Esophagus squamous epithelium (tissue), 5 donors: ENCODE data around the gene C2orf76. TPM values are rescaled to one million over a fixed set of nuclear protein-coding genes. Genes with fewer than 3 reads are reported as not detected.

ENCODE experiments used
- DNase-seq: peaks from one replicate; lab custom pipeline; 2025; lab: John Stamatoyannopoulos, UW
- H3K27ac ChIP-seq, 4 donors: fragments of 200-600 bp; sonication (generic); one replicate each; pipeline ENCODE4 v1.5.1; 2016 to 2019; ENCODE audit warnings: mild to moderate bottlenecking in 1 of 4
- H3K27me3 ChIP-seq, 4 donors: fragments of 200-600 bp; sonication (generic); 1 replicate in 3 of 4; 2 replicates in 1 of 4; pipeline versions ENCODE4 v1.5.1 to v1.6.0; 2017 to 2021; ENCODE audit warnings: antibody characterized with exemption in 1 of 4
- H3K36me3 ChIP-seq, 3 donors: fragments of 200-600 bp; sonication (generic); one replicate each; pipeline ENCODE4 v1.5.1; 2016 to 2019
- H3K4me1 ChIP-seq, 3 donors: fragments of 200-600 bp; sonication (generic); one replicate each; pipeline ENCODE4 v1.5.1; 2017 to 2019
- H3K4me3 ChIP-seq, 4 donors: fragments of 200-600 bp; sonication (generic); 1 replicate in 3 of 4; 2 replicates in 1 of 4; pipeline ENCODE4 v1.5.1; 2016 to 2019; ENCODE audit warnings: mild to moderate bottlenecking in 2 of 4, moderate library complexity in 1 of 4
- H3K9me3 ChIP-seq, 3 donors: fragments of 200-600 bp; sonication (generic); one replicate each; pipeline ENCODE4 v1.5.1; 2016 to 2019
- POLR2A ChIP-seq, 4 donors: fragments of 450-650 bp; IDR thresholded peaks; one replicate each; pipeline ENCODE4 v1.6.1; 2017; ENCODE audit warnings: antibody characterized with exemption in 4 of 4, mild to moderate bottlenecking in 4 of 4, moderate library complexity in 3 of 4
- WGBS, 2 donors: methylation state at CpG; one replicate each; pipeline ENCODE4 v1.1.5; 2018; 5-methylcytosine and 5-hydroxymethylcytosine counted together
- intact Hi-C: fragments of 100-400 bp; cut with DNase I; formaldehyde crosslinking; loops from one replicate; pipeline ENCODE4 v1.15.0; 2022
- total RNA-seq, 4 donors: library from RNA; depleted of rRNA; stranded (reverse); fragments of >200 nt; gene quantifications; one replicate each; pipeline ENCODE4 v1.1.0, GENCODE V29; 2016
- TF ChIP-seq, protein P1 (sequence below), 6 experiments: fragments of 450-650 bp in 4 of 6; fragments of 200-600 bp in 2 of 6; sonication (generic) in 2 of 6; IDR thresholded peaks; one replicate each; pipeline ENCODE4 v1.5.1; 2016 to 2019; ENCODE audit warnings: antibody characterized with exemption in 6 of 6, mild to moderate bottlenecking in 4 of 6, moderate library complexity in 4 of 6
- donor health status: DM: yes; HTN: yes; CAD: no.

C2orf76 gene
- total RNA-seq, 4 donors from 2014 or later, result 5.7 to 9.7 (median 8.4) TPM

DNA sequence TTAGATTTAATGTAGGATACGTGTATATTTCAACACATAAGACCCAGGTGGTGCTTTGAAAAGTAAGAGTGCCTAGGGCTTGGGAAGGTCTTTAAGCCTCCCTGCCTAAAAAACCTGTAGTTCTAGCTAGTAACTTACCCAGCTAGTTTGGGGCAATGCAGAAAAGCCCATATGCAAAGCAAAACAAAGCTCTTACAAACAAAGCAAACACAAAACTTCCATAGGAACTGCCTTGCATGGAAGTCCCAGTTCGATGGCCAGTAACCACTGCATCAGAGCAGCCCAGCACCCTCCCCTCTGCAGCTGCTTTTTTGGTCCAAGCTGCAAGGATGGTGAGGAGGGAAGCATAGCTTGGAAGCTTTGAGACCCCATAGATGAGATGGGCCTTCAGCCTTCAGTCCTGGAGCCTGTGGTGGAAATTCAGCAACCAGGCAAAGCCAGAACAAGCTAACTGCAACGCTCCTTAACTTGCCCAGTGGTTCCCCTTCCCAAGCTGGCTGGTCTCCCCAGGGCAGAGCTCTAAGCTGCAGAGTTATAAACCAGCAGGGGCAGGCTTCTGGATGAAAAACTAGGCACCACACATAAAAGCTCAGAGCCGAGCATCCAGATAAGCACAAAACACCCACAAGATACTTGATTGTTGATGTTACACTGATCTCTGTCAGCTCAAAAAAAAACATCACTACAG lies 16.2 kb downstream of the C2orf76 start:
- Histone ChIP-seq H3K27me3 (no peaks in the 10 kb centered on the region), H3K4me1 (peaks cover 14 to 49% (median 16%) of the 10 kb centered on the region in 3 donors), H3K36me3 (no peaks in the 10 kb centered on the region), H3K4me3 (peak overlapping the region in 1 of 4 donors; percentile 21), H3K9me3 (no peaks in the 10 kb centered on the region), H3K27ac (peak overlapping the region; percentile 61 to 93 (median 90))
- intact Hi-C loops, result no loop called here
- 20 to 50% methylated on average over 3 to 4 of the region's 4 CpGs for WGBS, 2 donors
- TF ChIP-seq, protein P1, sequence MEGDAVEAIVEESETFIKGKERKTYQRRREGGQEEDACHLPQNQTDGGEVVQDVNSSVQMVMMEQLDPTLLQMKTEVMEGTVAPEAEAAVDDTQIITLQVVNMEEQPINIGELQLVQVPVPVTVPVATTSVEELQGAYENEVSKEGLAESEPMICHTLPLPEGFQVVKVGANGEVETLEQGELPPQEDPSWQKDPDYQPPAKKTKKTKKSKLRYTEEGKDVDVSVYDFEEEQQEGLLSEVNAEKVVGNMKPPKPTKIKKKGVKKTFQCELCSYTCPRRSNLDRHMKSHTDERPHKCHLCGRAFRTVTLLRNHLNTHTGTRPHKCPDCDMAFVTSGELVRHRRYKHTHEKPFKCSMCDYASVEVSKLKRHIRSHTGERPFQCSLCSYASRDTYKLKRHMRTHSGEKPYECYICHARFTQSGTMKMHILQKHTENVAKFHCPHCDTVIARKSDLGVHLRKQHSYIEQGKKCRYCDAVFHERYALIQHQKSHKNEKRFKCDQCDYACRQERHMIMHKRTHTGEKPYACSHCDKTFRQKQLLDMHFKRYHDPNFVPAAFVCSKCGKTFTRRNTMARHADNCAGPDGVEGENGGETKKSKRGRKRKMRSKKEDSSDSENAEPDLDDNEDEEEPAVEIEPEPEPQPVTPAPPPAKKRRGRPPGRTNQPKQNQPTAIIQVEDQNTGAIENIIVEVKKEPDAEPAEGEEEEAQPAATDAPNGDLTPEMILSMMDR (IDR thresholded peaks at IDR 0.05), result peak in 3 of 6 experiments; percentile 24 to 34 (median 29)
- TF ChIP-seq POLR2A (IDR thresholded peaks at IDR 0.05), result no peak
- no peak for DNase-seq

DNA sequence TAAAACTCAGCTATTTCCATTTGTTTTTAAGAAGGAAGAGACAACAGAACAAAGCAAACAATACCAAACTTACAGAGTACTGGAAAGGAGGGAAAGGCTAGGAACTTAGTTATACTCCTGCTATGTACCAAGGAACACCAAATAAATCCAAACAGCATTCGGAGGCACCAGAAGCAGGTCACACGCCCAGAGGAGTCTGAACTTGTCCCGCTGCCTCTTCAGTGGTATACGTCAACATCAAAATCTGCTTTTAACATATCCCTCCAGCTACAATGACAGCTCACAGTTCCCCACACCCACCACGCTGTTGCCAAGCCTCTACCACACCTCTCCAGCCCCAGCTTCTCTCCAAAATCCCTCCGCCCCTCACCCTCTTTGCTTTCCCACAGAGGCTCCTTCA lies 17.3 kb downstream of the C2orf76 start:
- H3K27me3 ChIP-seq, result no peaks in the 10 kb centered on the region
- H3K36me3 ChIP-seq, result no peaks in the 10 kb centered on the region
- peak overlapping the region in 3 of 4 donors; percentile 15 to 27 (median 21) for H3K4me3 ChIP-seq
- H3K4me1 ChIP-seq, result peaks cover 14 to 49% (median 16%) of the 10 kb centered on the region in 3 donors
- peak overlapping the region; percentile 70 to 93 (median 90) for H3K27ac ChIP-seq
- WGBS, 2 donors, result 31 to 56% methylated on average over 6 of the region's 6 CpGs
- H3K9me3 ChIP-seq, result no peaks in the 10 kb centered on the region
- TF ChIP-seq, protein P1 (IDR thresholded peaks at IDR 0.05), result no peak
- no peak for TF ChIP-seq POLR2A (IDR thresholded peaks at IDR 0.05)
- intact Hi-C loops, result no loop called here
- no peak for DNase-seq

DNA sequence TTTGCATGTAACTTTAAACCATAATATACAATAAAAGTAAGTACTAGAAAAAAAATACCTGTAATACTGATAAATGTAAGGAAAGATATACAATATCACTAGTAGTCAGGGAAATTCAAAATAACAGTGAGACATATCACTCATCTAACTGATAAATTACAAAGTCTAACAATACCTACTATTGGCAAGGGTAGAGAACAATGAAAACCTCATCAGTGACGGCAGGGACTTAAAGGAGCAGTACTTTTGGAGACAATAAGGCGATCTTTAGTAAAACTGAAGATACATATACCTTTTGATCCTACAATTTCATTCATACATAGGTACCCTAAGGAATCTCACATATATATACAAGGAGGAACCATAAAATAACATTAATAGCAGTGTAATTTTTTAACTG lies 24.9 kb downstream of the C2orf76 start:
- no peak overlapping the region for H3K4me3 ChIP-seq
- H3K27me3 ChIP-seq, result no peaks in the 10 kb centered on the region
- intact Hi-C loops, result no loop called here
- H3K36me3 ChIP-seq, result peaks cover 0 to 14% (median 0%) of the 10 kb centered on the region in 3 donors
- H3K9me3 ChIP-seq, result no peaks in the 10 kb centered on the region
- DNase-seq, result no peak
- H3K27ac ChIP-seq, result no peak overlapping the region
- TF ChIP-seq, protein P1 (IDR thresholded peaks at IDR 0.05), result no peak
- no peak for TF ChIP-seq POLR2A (IDR thresholded peaks at IDR 0.05)
- 80 to 95% methylated on average over 2 of the region's 2 CpGs for WGBS, 2 donors
- peaks cover 0 to 12% (median 0%) of the 10 kb centered on the region in 3 donors for H3K4me1 ChIP-seq

DNA sequence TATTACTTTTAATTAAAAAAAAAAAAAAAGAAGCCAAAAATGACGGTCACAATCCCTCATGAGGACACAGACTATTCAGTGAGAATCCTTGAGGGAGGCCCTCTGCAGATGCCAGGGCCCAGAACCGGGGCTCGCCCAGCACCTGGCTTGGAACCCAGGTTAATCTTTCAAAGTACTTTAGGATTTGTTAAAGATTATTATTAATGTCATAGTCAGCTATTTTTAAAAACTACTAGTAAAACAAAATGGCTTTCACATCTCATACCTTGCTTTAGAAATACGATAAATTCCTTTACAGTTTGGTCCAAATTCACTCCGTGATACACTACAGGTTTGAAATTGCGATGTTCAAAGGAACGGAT lies 27.1 kb downstream of the C2orf76 start:
- H3K4me1 ChIP-seq, result peaks cover 0 to 12% (median 0%) of the 10 kb centered on the region in 3 donors
- 89 to 92% methylated on average over 7 of the region's 7 CpGs for WGBS, 2 donors
- H3K27ac ChIP-seq, result no peak overlapping the region
- H3K27me3 ChIP-seq, result no peaks in the 10 kb centered on the region
- H3K9me3 ChIP-seq, result no peaks in the 10 kb centered on the region
- H3K36me3 ChIP-seq, result peaks cover 0 to 21% (median 0%) of the 10 kb centered on the region in 3 donors
- intact Hi-C loops, result no loop called here
- TF ChIP-seq, protein P1 (IDR thresholded peaks at IDR 0.05), result no peak
- no peak for TF ChIP-seq POLR2A (IDR thresholded peaks at IDR 0.05)
- no peak overlapping the region for H3K4me3 ChIP-seq
- DNase-seq, result no peak

DNA sequence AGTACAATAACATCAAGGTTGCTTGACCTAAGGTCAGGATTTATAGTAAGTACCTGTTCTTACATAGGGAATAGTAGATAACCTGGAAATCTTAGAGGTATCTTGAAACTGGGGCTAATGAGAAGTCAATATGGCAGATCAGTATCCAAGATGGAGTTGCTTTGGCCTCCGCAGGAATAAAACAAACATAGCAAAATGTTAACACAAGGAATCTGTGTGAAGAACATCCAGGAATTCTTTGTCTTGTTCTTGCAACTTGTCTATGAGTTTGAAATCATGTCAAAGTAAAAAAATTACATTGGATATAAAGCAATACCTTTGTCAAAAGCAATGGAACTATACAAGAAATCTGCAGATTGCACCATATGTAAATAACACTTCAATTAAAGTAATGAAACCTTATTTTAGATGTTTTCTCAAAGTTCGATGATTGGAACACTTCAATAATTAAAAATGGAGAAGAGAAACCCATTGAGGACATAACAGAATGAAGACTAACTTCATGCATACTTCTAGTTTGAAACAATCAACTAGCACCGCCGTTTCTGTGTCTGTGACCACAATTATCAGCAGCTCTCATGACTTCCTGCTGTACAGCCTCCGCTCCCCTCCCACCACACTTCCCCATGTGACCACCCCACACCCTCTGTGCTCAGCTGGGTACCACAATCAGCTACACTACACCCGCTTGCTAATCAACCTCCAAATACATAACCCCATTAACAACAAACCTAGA lies 27.6 kb downstream of the C2orf76 start:
- 72 to 78% methylated on average over 6 of the region's 6 CpGs for WGBS, 2 donors
- no peaks in the 10 kb centered on the region for H3K9me3 ChIP-seq
- no peak overlapping the region for H3K4me3 ChIP-seq
- intact Hi-C loops, result no loop called here
- no peaks in the 10 kb centered on the region for H3K27me3 ChIP-seq
- H3K27ac ChIP-seq, result no peak overlapping the region
- peaks cover 0 to 10% (median 0%) of the 10 kb centered on the region in 3 donors for H3K4me1 ChIP-seq
- TF ChIP-seq, protein P1 (IDR thresholded peaks at IDR 0.05), result no peak
- no peak for TF ChIP-seq POLR2A (IDR thresholded peaks at IDR 0.05)
- DNase-seq, result no peak
- H3K36me3 ChIP-seq, result peaks cover 0 to 21% (median 0%) of the 10 kb centered on the region in 3 donors
